NCI-H748 (cell line): Measurements from ENCODE around the gene MSN.

Source experiments
- DNase-seq: peaks from one replicate; lab custom pipeline; 2025; ENCODE audit not compliant: unreplicated experiment; lab: John Stamatoyannopoulos, UW

The MSN gene

DNA sequence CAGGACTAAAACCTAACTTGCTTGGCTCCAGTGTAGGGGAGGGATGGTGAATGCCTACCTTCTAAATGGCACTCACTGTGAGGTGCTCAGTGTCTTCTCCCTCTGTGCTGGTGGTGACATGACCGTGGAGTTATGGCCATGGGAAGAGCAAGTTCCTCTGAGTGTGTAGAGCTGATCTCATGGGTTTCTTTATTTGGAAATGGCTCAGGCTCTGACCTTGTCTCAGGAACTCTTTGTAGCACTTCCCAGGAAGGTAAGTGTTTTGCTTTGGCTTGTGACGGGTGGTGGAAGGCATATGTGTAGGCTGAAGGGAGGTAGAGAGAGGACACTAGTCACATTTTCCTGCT is 6.4 kb downstream of the MSN start:
- no peak for DNase-seq

DNA sequence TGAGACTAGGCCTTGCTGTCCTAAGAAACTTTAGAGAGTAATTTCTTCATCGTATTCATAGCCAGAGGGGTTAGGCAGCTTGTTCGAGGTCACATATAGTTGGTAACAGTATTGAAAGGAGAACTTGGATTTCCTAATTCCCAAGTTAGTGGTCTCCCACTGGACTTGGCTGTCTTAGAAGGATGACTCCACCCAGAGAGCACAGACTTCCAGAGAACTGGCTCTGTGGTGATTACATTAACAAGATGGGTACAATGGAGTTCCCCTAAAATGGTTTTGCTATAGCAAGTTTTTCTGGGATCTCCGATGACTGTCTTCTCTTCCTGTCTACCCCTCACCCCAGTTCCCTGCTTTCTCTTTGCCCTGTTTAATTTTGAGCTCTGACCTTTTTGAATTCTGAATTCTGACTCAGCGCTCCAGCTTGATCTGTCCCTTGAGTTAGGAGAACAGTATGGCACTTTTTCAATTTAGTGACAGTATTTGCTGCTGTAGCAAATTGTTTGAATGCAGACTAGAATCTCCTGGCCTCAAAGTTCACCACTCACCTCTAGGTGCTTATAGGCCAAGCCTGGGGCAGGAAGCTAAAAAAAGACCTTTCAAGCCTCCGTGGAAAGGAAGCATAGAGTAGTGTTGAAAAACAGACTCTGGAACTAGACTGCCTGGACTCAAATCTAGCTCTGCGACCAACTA is 6.9 kb downstream of the MSN start:
- no peak for DNase-seq

DNA sequence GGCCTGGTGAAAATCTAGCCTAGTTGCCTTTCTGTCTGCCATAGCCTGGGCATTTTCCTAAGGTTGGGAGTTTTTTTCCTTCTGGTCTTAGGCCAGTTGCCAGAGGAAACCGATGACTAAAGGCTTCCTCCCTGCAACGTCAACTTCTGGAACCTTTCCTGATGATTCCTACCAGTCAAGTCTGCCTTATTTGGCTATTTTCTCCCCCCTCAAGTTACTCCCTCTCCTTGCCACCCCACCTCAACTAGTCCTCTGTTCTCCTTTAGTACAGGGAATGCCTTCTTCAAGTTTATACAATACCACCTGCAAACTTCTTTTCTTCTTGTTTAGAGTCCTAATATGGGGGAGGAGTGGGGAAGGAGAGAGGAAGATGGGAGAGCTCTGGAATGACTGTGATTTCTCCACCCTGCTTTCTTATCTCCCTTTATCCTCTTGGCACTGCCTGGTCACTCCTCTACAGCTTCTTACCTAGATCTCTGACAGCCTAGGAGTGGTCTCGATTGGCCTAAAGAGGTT is 10.6 kb downstream of the MSN start:
- DNase-seq: no peak

- DNase-seq: no peak
Measured at GRCh38 chrX:65679071-65679540, 11.7 kb downstream of the MSN start.

DNA sequence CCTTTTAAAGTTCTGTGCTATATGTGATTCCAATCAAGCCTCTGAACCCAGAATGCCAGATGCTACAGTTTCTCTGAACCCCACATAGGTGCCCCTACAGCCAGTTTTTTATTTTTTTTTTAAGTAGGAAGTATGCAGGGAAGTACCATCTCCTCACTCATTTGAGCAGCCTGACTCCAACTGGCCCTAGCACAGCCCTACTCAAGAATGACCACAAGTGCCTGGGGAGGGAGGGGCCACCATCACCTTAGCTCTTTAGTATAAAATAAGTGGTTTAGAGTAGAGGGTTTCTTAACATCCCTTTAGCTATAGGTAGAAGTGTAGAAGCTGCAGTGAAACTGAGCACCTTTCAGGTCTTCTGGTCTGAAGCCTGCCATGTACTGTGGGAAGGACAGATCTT is 14.4 kb downstream of the MSN start:
- no peak for DNase-seq

GRCh38 chrX:65685112-65685511 is 17.7 kb downstream of the MSN start:
- DNase-seq: no peak

DNA sequence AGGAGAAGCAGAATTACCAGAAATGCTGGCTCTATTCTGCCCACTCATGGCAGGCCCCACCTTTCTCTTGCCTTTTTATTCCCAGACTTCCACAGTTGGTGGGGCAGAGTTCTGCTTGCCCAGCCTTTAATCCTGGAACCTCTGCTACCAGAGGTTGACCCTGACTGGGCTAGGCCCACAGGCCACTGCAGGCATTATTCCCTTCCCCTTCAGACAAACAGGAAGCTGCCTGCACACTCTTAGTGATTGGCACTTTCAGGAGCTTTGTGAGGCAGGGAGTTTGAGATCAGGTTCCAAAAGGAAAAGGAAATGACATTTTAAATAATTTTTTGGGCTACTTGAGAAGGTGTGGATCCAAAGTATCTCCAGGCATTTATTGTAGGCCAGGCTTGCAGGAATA is 18.8 kb downstream of the MSN start:
- no peak for DNase-seq

DNA sequence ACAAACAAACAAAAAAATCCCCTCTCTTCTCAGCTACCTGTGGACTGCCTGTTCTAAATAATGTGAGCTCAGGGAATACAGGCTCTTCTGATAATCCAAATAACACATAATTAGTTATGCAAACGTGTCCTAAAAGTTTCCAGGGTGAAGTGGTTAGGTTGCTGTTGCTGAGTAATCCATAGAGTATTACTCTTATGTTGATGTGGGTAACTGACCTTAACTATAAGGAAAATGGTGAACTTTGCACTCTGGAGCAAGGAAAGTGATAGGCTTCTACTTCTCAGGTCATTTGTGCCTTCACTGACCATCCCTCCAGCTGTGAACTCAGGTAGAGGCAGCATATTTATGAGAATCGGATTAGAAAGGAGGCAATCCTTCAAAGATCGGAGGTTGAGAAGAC is 19.9 kb downstream of the MSN start:
- no peak for DNase-seq

GRCh38 chrX:65688403-65688871 is 21.0 kb downstream of the MSN start:
- DNase-seq: no peak

- DNase-seq: no peak
Measured at GRCh38 chrX:65689377-65689776, 21.9 kb downstream of the MSN start.

- no peak for DNase-seq
Measured at GRCh38 chrX:65690057-65690855, 22.8 kb downstream of the MSN start.

DNA sequence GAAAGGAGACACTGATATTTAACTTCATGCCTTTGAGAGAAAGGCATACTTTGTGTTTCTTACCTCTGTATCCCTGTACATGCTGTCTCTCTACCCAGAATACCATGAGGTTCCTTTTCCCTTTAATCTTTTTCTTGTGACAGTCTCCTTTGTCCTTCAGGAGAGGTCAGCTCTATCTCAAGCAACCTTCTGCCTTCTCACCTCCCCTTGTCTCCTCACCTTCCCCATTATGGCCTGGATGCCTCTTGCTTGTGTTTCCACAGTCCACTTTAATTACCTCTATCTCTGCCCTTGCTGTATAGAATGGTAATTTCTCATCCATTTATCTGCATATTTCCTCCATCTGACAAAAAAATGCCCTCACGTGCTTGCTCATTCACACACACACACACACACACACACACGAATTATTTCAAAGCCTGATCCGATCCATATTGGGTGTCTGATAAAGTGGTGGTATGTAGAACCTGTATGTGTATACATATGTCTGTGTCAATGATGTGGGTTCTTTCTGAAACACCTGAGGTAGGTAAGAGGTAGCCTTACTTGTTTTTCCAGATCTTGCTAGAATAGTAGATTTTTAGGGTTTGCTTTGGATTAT is 28.5 kb downstream of the MSN start:
- DNase-seq: no peak

DNA sequence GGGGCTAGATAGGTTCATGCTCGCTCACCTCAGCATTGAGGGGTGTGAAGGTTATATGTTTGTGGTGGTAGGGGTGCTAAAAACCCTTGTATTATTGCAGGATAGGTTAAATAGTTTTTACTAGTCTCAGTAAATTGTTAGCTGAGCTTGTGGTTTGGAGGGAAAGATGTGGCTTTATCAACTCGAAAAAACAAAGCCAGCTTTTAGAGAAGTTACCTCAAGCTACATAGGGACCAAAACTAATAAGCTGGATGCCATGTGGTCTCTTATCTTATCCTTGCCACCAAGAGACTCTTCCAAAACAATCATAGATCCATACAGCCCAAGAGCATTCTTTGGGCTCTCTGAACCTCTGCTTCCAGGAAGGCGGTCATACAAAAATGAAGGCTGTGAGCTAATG is 29.2 kb downstream of the MSN start:
- no peak for DNase-seq

GRCh38 chrX:65697211-65697641 is 29.8 kb downstream of the MSN start:
- no peak for DNase-seq

- DNase-seq: no peak
Measured at GRCh38 chrX:65697915-65698796, 30.7 kb downstream of the MSN start.

DNA sequence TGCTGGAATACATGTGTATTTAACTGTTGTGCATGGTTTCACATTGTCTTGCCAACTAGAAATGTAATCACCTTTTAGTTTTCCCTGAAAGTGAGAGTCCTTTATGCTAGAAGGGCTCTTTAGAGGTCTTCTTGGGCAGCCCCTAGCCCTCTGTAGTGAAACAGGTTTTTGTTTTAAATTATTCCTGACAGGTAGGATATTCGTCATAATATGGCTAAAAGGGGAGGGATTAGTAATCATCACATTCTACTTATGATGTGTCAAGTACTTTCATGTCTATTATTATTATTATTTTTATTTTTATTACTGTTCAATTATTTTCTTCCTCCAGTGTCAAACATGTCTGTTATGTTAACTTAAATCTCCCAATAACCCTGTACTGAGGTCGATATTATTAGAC is 35.5 kb downstream of the MSN start:
- DNase-seq: no peak

DNA sequence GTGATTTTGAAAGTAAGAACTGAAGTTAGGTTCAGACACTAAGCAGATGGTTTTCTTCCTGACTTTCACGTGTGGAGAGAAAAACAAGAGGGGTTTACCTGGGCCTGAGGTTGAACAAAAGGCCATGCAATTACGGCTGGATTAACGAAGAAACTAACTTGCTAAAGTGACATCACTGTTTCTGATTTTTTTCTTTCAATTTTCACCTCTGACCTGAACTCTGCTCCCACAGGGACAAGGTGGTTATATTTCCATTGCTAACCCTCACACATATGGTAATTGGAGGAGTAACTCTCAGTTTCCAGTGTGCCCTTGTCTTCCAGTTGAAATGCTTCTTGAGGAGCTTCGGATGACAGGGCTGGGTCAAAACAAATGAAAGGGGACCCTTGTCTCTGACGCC is 38.0 kb downstream of the MSN start:
- no peak for DNase-seq

- DNase-seq: no peak
Measured at GRCh38 chrX:65706041-65706828, 38.8 kb downstream of the MSN start.

DNA sequence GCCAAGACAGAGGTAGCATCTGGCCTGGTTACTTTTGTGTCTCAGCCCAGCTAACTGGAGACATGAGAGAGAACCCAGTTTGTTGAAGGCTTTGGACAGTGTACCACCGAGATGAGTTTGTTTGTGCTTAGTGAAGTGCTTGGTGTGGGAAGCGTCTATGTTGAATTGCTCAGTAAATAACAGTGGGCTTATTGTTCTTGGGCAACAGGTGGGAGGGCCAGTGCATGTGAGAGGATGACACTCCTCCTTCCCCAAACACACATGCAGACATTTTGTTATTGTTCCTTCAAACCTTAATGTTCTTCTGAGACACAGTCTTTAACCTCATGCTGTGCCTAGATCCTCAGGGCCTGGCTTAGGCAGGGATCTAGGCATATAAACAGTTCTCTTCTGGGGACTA is 39.7 kb downstream of the MSN start:
- no peak for DNase-seq
